ENCODE data around the gene STAB2.

GRCh38 chr12:103596981-103597380 lies 9.9 kb downstream of the STAB2 start:
- TF ChIP-seq, protein P1, sequence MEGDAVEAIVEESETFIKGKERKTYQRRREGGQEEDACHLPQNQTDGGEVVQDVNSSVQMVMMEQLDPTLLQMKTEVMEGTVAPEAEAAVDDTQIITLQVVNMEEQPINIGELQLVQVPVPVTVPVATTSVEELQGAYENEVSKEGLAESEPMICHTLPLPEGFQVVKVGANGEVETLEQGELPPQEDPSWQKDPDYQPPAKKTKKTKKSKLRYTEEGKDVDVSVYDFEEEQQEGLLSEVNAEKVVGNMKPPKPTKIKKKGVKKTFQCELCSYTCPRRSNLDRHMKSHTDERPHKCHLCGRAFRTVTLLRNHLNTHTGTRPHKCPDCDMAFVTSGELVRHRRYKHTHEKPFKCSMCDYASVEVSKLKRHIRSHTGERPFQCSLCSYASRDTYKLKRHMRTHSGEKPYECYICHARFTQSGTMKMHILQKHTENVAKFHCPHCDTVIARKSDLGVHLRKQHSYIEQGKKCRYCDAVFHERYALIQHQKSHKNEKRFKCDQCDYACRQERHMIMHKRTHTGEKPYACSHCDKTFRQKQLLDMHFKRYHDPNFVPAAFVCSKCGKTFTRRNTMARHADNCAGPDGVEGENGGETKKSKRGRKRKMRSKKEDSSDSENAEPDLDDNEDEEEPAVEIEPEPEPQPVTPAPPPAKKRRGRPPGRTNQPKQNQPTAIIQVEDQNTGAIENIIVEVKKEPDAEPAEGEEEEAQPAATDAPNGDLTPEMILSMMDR (IDR thresholded peaks at IDR 0.05 in 8 of 11, conservative IDR thresholded peaks at IDR 0.05 in 3 of 11): no peak
- no peak for TF ChIP-seq POLR2A (IDR thresholded peaks at IDR 0.05)
